ENCODE measurements around the gene GABRB1.

DNA sequence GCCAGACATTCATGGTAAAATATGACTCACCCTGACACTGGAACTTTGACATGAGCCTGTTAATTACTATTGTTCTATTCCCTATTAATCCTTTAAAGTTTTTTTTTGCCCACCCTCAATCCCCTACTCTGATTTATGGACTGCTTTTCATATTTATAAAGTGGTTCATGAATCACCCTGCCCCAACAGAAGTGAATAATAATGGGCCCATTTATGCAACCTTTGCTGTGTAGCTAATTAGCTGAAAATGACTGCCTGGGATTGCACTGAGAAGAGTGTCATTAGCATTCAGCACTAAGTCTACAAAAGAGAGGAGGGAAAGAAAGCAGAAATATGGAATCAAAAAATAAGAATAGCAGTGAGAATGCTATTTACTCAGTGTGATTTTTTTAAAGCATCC, 277.8 kb downstream of the GABRB1 start:
- TF ChIP-seq, protein P1, sequence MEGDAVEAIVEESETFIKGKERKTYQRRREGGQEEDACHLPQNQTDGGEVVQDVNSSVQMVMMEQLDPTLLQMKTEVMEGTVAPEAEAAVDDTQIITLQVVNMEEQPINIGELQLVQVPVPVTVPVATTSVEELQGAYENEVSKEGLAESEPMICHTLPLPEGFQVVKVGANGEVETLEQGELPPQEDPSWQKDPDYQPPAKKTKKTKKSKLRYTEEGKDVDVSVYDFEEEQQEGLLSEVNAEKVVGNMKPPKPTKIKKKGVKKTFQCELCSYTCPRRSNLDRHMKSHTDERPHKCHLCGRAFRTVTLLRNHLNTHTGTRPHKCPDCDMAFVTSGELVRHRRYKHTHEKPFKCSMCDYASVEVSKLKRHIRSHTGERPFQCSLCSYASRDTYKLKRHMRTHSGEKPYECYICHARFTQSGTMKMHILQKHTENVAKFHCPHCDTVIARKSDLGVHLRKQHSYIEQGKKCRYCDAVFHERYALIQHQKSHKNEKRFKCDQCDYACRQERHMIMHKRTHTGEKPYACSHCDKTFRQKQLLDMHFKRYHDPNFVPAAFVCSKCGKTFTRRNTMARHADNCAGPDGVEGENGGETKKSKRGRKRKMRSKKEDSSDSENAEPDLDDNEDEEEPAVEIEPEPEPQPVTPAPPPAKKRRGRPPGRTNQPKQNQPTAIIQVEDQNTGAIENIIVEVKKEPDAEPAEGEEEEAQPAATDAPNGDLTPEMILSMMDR (IDR thresholded peaks at IDR 0.05; ENCODE audit: borderline replicate concordance, extremely low read depth, low read length, poor library complexity, severe bottlenecking): no peak
- TF ChIP-seq EZH2 (IDR thresholded peaks at IDR 0.05; ENCODE audit: borderline replicate concordance, low read depth, low read length, severe bottlenecking): no peak

Measured in DND-41 (cell line).